ENCODE data around the gene SYT13.

SYT13 gene

GRCh38 chr11:45305874-45306623 is 19.9 kb upstream of the SYT13 start:
- DNase-seq (ENCODE audit: low read depth) = no peak

GRCh38 chr11:45304992-45305335 is 18.8 kb upstream of the SYT13 start:
- no peak for DNase-seq (ENCODE audit: low read depth)

GRCh38 chr11:45304111-45304991 is 18.2 kb upstream of the SYT13 start:
- no peak for DNase-seq (ENCODE audit: low read depth)

- DNase-seq (ENCODE audit: low read depth) = no peak
These were observed 17.2 kb upstream of the SYT13 start for GRCh38 chr11:45303316-45303715.

- DNase-seq (ENCODE audit: low read depth) = no peak
These were observed 15.6 kb upstream of the SYT13 start for GRCh38 chr11:45301537-45302246.

GRCh38 chr11:45300715-45301114 is 14.6 kb upstream of the SYT13 start:
- no peak for DNase-seq (ENCODE audit: low read depth)

- no peak for DNase-seq (ENCODE audit: low read depth)
These were observed 12.6 kb upstream of the SYT13 start for GRCh38 chr11:45298718-45299117.

GRCh38 chr11:45296075-45296474 is 9.9 kb upstream of the SYT13 start:
- DNase-seq (ENCODE audit: low read depth) = no peak

GRCh38 chr11:45294499-45294898 is 8.4 kb upstream of the SYT13 start:
- no peak for DNase-seq (ENCODE audit: low read depth)

- peak; percentile 41 for DNase-seq (ENCODE audit: low read depth)
These were observed 7.5 kb upstream of the SYT13 start for GRCh38 chr11:45293566-45294192.

- no peak for DNase-seq (ENCODE audit: low read depth)
These were observed 4.4 kb upstream of the SYT13 start for GRCh38 chr11:45290586-45290985.

- DNase-seq (ENCODE audit: low read depth) = no peak
These were observed 3.2 kb upstream of the SYT13 start for GRCh38 chr11:45289369-45289768.

- no peak for DNase-seq (ENCODE audit: low read depth)
These were observed 2.2 kb upstream of the SYT13 start for GRCh38 chr11:45288339-45288738.

GRCh38 chr11:45287316-45287903 is 1.3 kb upstream of the SYT13 start:
- DNase-seq (ENCODE audit: low read depth) = no peak

- DNase-seq (ENCODE audit: low read depth) = no peak
These were observed 802 bp downstream of the SYT13 start for GRCh38 chr11:45285250-45285828.

GRCh38 chr11:45282081-45282480 is 4.1 kb downstream of the SYT13 start:
- DNase-seq (ENCODE audit: low read depth) = no peak

GRCh38 chr11:45280449-45280848 is 5.7 kb downstream of the SYT13 start:
- DNase-seq (ENCODE audit: low read depth) = no peak

- DNase-seq (ENCODE audit: low read depth) = no peak
These were observed 6.5 kb downstream of the SYT13 start for GRCh38 chr11:45279645-45280044.

- no peak for DNase-seq (ENCODE audit: low read depth)
These were observed 7.4 kb downstream of the SYT13 start for GRCh38 chr11:45278714-45279113.

GRCh38 chr11:45275828-45276227 is 10.3 kb downstream of the SYT13 start:
- no peak for DNase-seq (ENCODE audit: low read depth)

GRCh38 chr11:45274206-45274605 is 11.9 kb downstream of the SYT13 start:
- no peak for DNase-seq (ENCODE audit: low read depth)

- DNase-seq (ENCODE audit: low read depth) = no peak
These were observed 12.6 kb downstream of the SYT13 start for GRCh38 chr11:45273509-45273908.

Measured in activated T-cell treated with anti-CD3 and anti-CD28 coated beads for 48 hours (primary cell).